GM12878 (cell line): ENCODE data around the gene HAGHL. TPM values are rescaled to one million over a fixed set of nuclear protein-coding genes. Genes with fewer than 3 reads are reported as not detected.

Experiments used
- ASH2L ChIP-seq: fragments of 300-600, 200-600 bp; sonication (generic); IDR thresholded peaks from 2 replicates; pipeline ENCODE4 v1.6.1; 2017; ENCODE audit warnings: low read depth, mild to moderate bottlenecking, borderline replicate concordance
- BMI1 ChIP-seq: fragments of 450-650 bp; IDR thresholded peaks from 2 replicates; pipeline ENCODE4 v1.6.1; 2016; ENCODE audit warnings: mild to moderate bottlenecking, moderate library complexity, borderline replicate concordance
- FOXM1 ChIP-seq: IDR thresholded peaks from 2 replicates; pipeline ENCODE4 v1.6.1; 2012; ENCODE audit warnings: low read depth, mild to moderate bottlenecking, inconsistent platforms, low read length, moderate library complexity
- MEF2A ChIP-seq: IDR thresholded peaks from 2 replicates; pipeline ENCODE4 v1.6.1; 2011; ENCODE audit warnings: low read depth, mild to moderate bottlenecking, low read length, moderate library complexity; ENCODE audit not compliant: insufficient read depth
- NRF1 ChIP-seq: conservative IDR thresholded peaks from 2 replicates; pipeline ENCODE4 v1.6.1; 2011; ENCODE audit warnings: mild to moderate bottlenecking, low read depth, low read length, improper control_type of control experiment
- RAD51 ChIP-seq: fragments of 450-650 bp; IDR thresholded peaks from 2 replicates; pipeline ENCODE4 v1.6.1; 2016; ENCODE audit warnings: moderate library complexity, mild to moderate bottlenecking, inconsistent platforms
- SMARCA5 ChIP-seq: fragments of 450-650 bp; IDR thresholded peaks from 2 replicates; pipeline ENCODE4 v1.6.1; 2017; ENCODE audit warnings: mild to moderate bottlenecking
- SREBF2 ChIP-seq: IDR thresholded peaks from 2 replicates; pipeline ENCODE4 v1.6.1; 2012; ENCODE audit warnings: mild to moderate bottlenecking, low read length
- ZNF274 ChIP-seq: IDR thresholded peaks from one replicate; pipeline ENCODE4 v1.8.0; 2011; ENCODE audit not compliant: insufficient read length, insufficient read depth
- ZNF384 ChIP-seq: IDR thresholded peaks from 2 replicates; pipeline ENCODE4 v1.6.1; 2012; ENCODE audit warnings: low read depth, mild to moderate bottlenecking, low read length, improper control_type of control experiment, borderline replicate concordance
- ZSCAN29 ChIP-seq: fragments of 450-650 bp; IDR thresholded peaks from 2 replicates; pipeline ENCODE4 v1.6.1; 2017; ENCODE audit warnings: mild to moderate bottlenecking, moderate library complexity
- ZZZ3 ChIP-seq: IDR thresholded peaks from 2 replicates; pipeline ENCODE4 v1.6.1; 2011; ENCODE audit warnings: low read depth; ENCODE audit not compliant: control insufficient read depth, insufficient read length
- polyA plus RNA-seq, 11 experiments: library from polyadenylated mRNA; depleted of rRNA in 4 of 11; unstranded in 6 of 11; stranded (reverse) in 5 of 11; fragments of >200 nt; fragmentation: Nextera tagmentation in 4 of 11; fragmentation: Illumina TruSeq in 1 of 11; extraction: Ambion mirVana in 4 of 11; extraction: Trizol in 1 of 11; gene quantifications; 1 replicate in 1 of 11; 2 replicates in 10 of 11; pipeline versions ENCODE4 v1.2.1 to v1.2.3, GENCODE V29; 2011 to 2016; ENCODE audit warnings: inconsistent platforms in 2 of 11, missing spikeins in 2 of 11, low read depth in 1 of 11
- total RNA-seq, 4 experiments: library from RNA; depleted of rRNA in 3 of 4; stranded (reverse); fragments of >200 nt in 3 of 4; fragmentation: Illumina TruSeq in 1 of 4; extraction: Trizol in 1 of 4; gene quantifications; 2 replicates each; pipeline versions ENCODE4 v1.2.1 to v1.2.3, GENCODE V29; 2013 to 2021
- TF ChIP-seq, protein P1 (sequence below): IDR thresholded peaks from 2 replicates; pipeline ENCODE4 v1.6.1; 2012; ENCODE audit warnings: low read depth, low read length, improper control_type of control experiment
- TF ChIP-seq, protein P2 (sequence below): fragments of 450-650 bp; IDR thresholded peaks from 2 replicates; pipeline ENCODE4 v1.6.1; 2017; ENCODE audit warnings: mild to moderate bottlenecking
- TF ChIP-seq, protein P3 (sequence below), 3 experiments: IDR thresholded peaks in 2 of 3; conservative IDR thresholded peaks in 1 of 3; 2 replicates each; pipeline ENCODE4 v1.5.1; 2011; ENCODE audit warnings: low read depth in 3 of 3, low read length in 3 of 3, mild to moderate bottlenecking in 3 of 3, control low read depth in 2 of 3, moderate library complexity in 2 of 3, inconsistent platforms in 1 of 3, mixed read lengths in 1 of 3; ENCODE audit not compliant: control insufficient read depth in 2 of 3, insufficient read depth in 1 of 3; ENCODE audit errors: extremely low read depth in 1 of 3
- TF ChIP-seq, protein P4 (sequence below): IDR thresholded peaks from 2 replicates; pipeline ENCODE4 v1.6.1; 2012; ENCODE audit warnings: low read depth, low read length, improper control_type of control experiment
- TF ChIP-seq, protein P5 (sequence below): fragments of 450-650 bp; IDR thresholded peaks from 2 replicates; pipeline ENCODE4 v1.6.1; 2018; ENCODE audit warnings: borderline replicate concordance, mild to moderate bottlenecking; ENCODE audit not compliant: partially characterized antibody
- TF ChIP-seq, protein P6 (sequence below): IDR thresholded peaks from 2 replicates; pipeline ENCODE4 v1.6.1; 2011; ENCODE audit warnings: low read depth, mild to moderate bottlenecking, low read length, moderate library complexity, borderline replicate concordance; ENCODE audit errors: extremely low read depth

HAGHL gene
- total and polyA plus RNA-seq, 10 of the 15 experiments (the other 5 are each of a cell fraction or from before 2014, with no cell fraction given): 0.23 to 44.6 (median 16.4) TPM

DNA sequence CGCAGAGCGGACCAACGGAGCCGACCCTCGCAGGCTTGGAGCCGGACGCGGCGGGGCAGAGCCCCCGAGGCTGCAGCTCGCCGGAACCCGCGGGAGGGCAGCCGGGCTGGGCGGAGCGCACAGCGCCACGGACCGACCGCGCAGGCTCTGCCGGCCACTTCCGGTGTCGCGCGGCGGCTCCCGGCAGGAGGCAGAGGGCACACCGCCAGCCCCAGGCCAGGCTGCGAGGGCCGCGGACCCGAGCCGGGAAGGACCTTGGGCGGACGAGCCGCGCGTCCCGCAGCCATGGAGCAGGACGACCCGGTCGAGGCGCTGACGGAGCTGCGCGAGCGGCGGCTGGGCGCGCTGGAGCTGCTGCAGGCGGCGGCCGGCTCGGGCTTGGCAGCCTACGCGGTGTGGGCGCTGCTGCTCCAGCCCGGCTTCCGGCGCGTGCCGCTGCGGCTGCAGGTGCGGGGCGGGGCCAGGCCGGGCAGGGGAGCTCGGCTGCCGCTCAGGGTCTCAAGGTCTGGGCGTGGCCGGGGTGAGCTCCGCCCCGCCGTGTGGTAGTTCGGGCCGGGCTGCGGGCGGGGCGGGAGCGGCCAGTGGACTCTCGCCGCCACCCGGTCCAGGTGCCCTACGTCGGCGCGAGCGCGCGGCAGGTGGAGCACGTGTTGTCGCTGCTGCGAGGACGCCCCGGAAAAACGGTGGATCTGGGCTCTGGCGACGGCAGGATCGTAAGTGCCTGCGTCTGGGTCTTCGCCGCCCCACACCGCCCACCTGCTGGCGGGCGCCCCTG, 5.7 kb upstream of the HAGHL start, which contains the start of gene ANTKMT (continued):
- TF ChIP-seq, protein P1, sequence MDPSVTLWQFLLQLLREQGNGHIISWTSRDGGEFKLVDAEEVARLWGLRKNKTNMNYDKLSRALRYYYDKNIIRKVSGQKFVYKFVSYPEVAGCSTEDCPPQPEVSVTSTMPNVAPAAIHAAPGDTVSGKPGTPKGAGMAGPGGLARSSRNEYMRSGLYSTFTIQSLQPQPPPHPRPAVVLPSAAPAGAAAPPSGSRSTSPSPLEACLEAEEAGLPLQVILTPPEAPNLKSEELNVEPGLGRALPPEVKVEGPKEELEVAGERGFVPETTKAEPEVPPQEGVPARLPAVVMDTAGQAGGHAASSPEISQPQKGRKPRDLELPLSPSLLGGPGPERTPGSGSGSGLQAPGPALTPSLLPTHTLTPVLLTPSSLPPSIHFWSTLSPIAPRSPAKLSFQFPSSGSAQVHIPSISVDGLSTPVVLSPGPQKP: 0 out of 2 replicates have a peak, but pooled peaks have one; percentile 34
- TF ChIP-seq, protein P2, sequence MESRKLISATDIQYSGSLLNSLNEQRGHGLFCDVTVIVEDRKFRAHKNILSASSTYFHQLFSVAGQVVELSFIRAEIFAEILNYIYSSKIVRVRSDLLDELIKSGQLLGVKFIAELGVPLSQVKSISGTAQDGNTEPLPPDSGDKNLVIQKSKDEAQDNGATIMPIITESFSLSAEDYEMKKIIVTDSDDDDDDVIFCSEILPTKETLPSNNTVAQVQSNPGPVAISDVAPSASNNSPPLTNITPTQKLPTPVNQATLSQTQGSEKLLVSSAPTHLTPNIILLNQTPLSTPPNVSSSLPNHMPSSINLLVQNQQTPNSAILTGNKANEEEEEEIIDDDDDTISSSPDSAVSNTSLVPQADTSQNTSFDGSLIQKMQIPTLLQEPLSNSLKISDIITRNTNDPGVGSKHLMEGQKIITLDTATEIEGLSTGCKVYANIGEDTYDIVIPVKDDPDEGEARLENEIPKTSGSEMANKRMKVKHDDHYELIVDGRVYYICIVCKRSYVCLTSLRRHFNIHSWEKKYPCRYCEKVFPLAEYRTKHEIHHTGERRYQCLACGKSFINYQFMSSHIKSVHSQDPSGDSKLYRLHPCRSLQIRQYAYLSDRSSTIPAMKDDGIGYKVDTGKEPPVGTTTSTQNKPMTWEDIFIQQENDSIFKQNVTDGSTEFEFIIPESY: no peak
- TF ChIP-seq ZNF384: no peak
- TF ChIP-seq ZZZ3: no peak
- TF ChIP-seq, protein P3, sequence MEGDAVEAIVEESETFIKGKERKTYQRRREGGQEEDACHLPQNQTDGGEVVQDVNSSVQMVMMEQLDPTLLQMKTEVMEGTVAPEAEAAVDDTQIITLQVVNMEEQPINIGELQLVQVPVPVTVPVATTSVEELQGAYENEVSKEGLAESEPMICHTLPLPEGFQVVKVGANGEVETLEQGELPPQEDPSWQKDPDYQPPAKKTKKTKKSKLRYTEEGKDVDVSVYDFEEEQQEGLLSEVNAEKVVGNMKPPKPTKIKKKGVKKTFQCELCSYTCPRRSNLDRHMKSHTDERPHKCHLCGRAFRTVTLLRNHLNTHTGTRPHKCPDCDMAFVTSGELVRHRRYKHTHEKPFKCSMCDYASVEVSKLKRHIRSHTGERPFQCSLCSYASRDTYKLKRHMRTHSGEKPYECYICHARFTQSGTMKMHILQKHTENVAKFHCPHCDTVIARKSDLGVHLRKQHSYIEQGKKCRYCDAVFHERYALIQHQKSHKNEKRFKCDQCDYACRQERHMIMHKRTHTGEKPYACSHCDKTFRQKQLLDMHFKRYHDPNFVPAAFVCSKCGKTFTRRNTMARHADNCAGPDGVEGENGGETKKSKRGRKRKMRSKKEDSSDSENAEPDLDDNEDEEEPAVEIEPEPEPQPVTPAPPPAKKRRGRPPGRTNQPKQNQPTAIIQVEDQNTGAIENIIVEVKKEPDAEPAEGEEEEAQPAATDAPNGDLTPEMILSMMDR (IDR thresholded peaks at IDR 0.05 in 2 of 3, conservative IDR thresholded peaks at IDR 0.05 in 1 of 3; ENCODE audit: control insufficient read depth in 2 of 3, extremely low read depth in 1 of 3, insufficient read depth in 1 of 3, low read depth in 3 of 3, low read length in 3 of 3): no peak
- TF ChIP-seq SMARCA5: no peak; the same call in 1 of the 2 replicates
- TF ChIP-seq, protein P4, sequence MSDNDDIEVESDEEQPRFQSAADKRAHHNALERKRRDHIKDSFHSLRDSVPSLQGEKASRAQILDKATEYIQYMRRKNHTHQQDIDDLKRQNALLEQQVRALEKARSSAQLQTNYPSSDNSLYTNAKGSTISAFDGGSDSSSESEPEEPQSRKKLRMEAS: no peak; the same call in 1 of the 2 replicates
- no peak for TF ChIP-seq ZNF274
- no peak for TF ChIP-seq ASH2L
- TF ChIP-seq RAD51: no peak
- no peak for TF ChIP-seq MEF2A
- TF ChIP-seq, protein P5, sequence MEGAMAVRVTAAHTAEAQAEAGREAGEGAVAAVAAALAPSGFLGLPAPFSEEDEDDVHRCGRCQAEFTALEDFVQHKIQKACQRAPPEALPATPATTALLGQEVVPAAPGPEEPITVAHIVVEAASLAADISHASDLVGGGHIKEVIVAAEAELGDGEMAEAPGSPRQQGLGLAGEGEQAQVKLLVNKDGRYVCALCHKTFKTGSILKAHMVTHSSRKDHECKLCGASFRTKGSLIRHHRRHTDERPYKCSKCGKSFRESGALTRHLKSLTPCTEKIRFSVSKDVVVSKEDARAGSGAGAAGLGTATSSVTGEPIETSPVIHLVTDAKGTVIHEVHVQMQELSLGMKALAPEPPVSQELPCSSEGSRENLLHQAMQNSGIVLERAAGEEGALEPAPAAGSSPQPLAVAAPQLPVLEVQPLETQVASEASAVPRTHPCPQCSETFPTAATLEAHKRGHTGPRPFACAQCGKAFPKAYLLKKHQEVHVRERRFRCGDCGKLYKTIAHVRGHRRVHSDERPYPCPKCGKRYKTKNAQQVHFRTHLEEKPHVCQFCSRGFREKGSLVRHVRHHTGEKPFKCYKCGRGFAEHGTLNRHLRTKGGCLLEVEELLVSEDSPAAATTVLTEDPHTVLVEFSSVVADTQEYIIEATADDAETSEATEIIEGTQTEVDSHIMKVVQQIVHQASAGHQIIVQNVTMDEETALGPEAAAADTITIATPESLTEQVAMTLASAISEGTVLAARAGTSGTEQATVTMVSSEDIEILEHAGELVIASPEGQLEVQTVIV: peak; percentile 68
- TF ChIP-seq NRF1: peak; percentile 28; the same call in 1 of the 2 replicates
- TF ChIP-seq FOXM1: no peak
- TF ChIP-seq ZSCAN29: peak; percentile 73
- TF ChIP-seq BMI1: no peak
- TF ChIP-seq SREBF2: no peak
- TF ChIP-seq, protein P6, sequence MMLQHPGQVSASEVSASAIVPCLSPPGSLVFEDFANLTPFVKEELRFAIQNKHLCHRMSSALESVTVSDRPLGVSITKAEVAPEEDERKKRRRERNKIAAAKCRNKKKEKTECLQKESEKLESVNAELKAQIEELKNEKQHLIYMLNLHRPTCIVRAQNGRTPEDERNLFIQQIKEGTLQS: no peak
